CD4-positive, alpha-beta memory T cell (primary cell): ENCODE data around the gene MTCL3.
A peak's percentile ranks its signal among the peaks of the same experiment; 100 is the strongest.
"Not testable (repeated sequence)": the region's sequence is repeated elsewhere in the genome, so short reads cannot be mapped to it uniquely, and the experiment has no call there.

Experiments
- CTCF ChIA-PET: fragments of 350-600 bp; sonication (Branson Sonifier 250); formaldehyde crosslinking; loops from one replicate; lab custom pipeline; 2021; ENCODE audit warnings: inconsistent platforms; ENCODE audit not compliant: partially characterized antibody; lab: Charles Lee
- POLR2A ChIA-PET: fragments of 350-600 bp; sonication (Branson Sonifier 250); formaldehyde crosslinking; loops from one replicate; lab custom pipeline; 2021; ENCODE audit not compliant: partially characterized antibody; lab: Charles Lee
- DNase-seq, 5 donors: peaks; one replicate each; pipeline versions ENCODE4 v3.0.0 to v3.0.0-alpha.2; 2020 to 2022; ENCODE audit warnings: mixed read lengths in 1 of 5
- H3K27ac ChIP-seq: one replicate; pipeline ENCODE4 v1.7.0; 2013; ENCODE audit warnings: low read depth, low read length
- H3K27me3 ChIP-seq: 2 replicates; pipeline ENCODE4 v1.7.0; 2013; ENCODE audit warnings: mild to moderate bottlenecking, low read length, moderate library complexity; ENCODE audit not compliant: insufficient read depth
- H3K36me3 ChIP-seq: 2 replicates; pipeline ENCODE4 v1.7.0; 2013; ENCODE audit warnings: mild to moderate bottlenecking, low read length, moderate library complexity; ENCODE audit not compliant: insufficient read depth
- H3K4me1 ChIP-seq: 2 replicates; pipeline ENCODE4 v1.7.0; 2013; ENCODE audit warnings: mild to moderate bottlenecking, low read length, moderate library complexity; ENCODE audit not compliant: insufficient read depth
- H3K4me3 ChIP-seq, 2 donors: one replicate each; pipeline ENCODE4 v1.7.0; 2013; ENCODE audit warnings: low read length in 2 of 2, mild to moderate bottlenecking in 1 of 2
- H3K9me3 ChIP-seq, 2 donors: one replicate each; pipeline ENCODE4 v1.7.0; 2013; ENCODE audit warnings: low read length in 2 of 2, control low read depth in 1 of 2; ENCODE audit not compliant: control insufficient read depth in 1 of 2
- H3K27ac Mint-ChIP-seq, 7 donors: one replicate each; pipeline ENCODE4 v1.8.0; 2020 to 2021; ENCODE audit warnings: mixed read lengths in 7 of 7, mild to moderate bottlenecking in 6 of 7, inconsistent platforms in 3 of 7, moderate library complexity in 3 of 7
- H3K27me3 Mint-ChIP-seq, 2 donors: one replicate each; pipeline ENCODE4 v1.8.0; 2020 to 2021; ENCODE audit warnings: mixed read lengths in 2 of 2
- H3K36me3 Mint-ChIP-seq, 2 donors: one replicate each; pipeline ENCODE4 v1.8.0; 2020 to 2021; ENCODE audit warnings: mixed read lengths in 2 of 2, inconsistent platforms in 1 of 2, mild to moderate bottlenecking in 1 of 2
- H3K4me1 Mint-ChIP-seq, 4 donors: one replicate each; pipeline ENCODE4 v1.8.0; 2020 to 2021; ENCODE audit warnings: mixed read lengths in 4 of 4, mild to moderate bottlenecking in 1 of 4
- H3K4me3 Mint-ChIP-seq, 8 donors: one replicate each; pipeline ENCODE4 v1.8.0; 2020 to 2021; ENCODE audit warnings: mixed read lengths in 8 of 8, mild to moderate bottlenecking in 7 of 8, moderate library complexity in 6 of 8, inconsistent platforms in 3 of 8
- H3K9me3 Mint-ChIP-seq, 8 donors: one replicate each; pipeline ENCODE4 v1.8.0; 2020 to 2021; ENCODE audit warnings: mixed read lengths in 8 of 8, mild to moderate bottlenecking in 5 of 8, inconsistent platforms in 3 of 8, moderate library complexity in 1 of 8
- intact Hi-C: fragments of 100-400 bp; cut with micrococcal nuclease; formaldehyde crosslinking; loops from one replicate; pipeline ENCODE4 v1.15.1; 2023

MTCL3 gene

DNA sequence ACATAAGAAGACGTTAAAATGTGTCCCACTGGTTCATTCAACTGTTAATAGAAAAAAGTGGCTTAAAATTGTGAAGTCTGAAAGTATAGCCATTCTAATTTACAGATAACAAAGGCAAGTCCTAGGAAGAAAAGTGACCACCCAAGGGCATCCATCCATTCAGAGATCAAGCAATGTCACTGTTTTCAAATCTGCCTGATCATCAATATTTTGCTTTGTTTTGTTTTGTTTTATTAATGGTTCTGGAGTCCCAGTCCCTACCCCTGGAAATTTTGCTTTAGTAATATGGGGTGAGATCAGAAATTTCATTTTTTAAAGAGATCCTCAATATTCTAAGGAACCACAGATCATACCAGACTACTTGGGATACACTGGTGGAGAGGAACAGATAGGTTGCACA is 77.3 kb downstream of the MTCL3 start:
- no peaks in the 10 kb centered on the region for H3K27me3 Mint-ChIP-seq

DNA sequence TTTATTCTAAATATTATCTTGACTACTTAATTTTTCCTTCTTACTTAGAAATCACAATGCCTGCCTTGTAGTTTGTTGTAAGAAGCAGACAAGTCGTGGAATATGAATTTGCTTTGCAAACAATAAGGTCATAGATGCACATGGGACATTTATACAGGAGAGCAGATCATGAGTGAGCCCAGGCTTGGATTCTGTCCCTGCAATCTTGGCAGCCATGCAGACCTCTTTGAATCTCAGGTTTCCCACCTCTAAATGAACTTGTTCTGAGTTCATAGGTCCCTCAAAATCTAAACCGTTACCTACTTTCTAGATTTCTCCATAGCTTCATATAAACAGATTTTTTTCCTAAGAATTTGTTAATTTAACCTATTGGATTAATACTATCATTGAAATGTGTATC is 79.4 kb downstream of the MTCL3 start:
- Mint-ChIP-seq H3K27me3 (peaks cover 2 to 4% of the 10 kb centered on the region in 2 donors), H3K27ac (no peak overlapping the region), H3K4me3 (no peak overlapping the region), H3K4me1 (no peaks in the 10 kb centered on the region), H3K36me3 (peaks cover 0 to 7% of the 10 kb centered on the region in 2 donors), H3K9me3 (no peaks in the 10 kb centered on the region)
- H3K36me3 ChIP-seq, result no peaks in the 10 kb centered on the region
- H3K27me3 ChIP-seq, result no peaks in the 10 kb centered on the region
- DNase-seq, result no peak
- H3K4me3 ChIP-seq, result no peak overlapping the region
- intact Hi-C loops, result no loop called here
- H3K27ac ChIP-seq, result no peak overlapping the region
- no peaks in the 10 kb centered on the region for H3K9me3 ChIP-seq
- POLR2A ChIA-PET, result no interaction called here
- CTCF ChIA-PET, result interaction anchor here (1.4 kb wide), 1 partner anchor 8 kb away, joined by 3 read pairs; no protein-coding TSS in a partner anchor
- no peaks in the 10 kb centered on the region for H3K4me1 ChIP-seq

More for the DNA sequence above, 77.3 kb downstream of the MTCL3 start:
- DNase-seq, result no peak
- no peaks in the 10 kb centered on the region for H3K4me1 ChIP-seq
- no peaks in the 10 kb centered on the region for H3K36me3 ChIP-seq
- CTCF ChIA-PET, result no interaction called here
- H3K27me3 ChIP-seq, result no peaks in the 10 kb centered on the region
- Mint-ChIP-seq H3K27ac (no peak overlapping the region), H3K4me1 (peaks cover 0 to 3% (median 0%) of the 10 kb centered on the region in 4 donors), H3K4me3 (no peak overlapping the region), H3K36me3 (peaks cover 4 to 14% of the 10 kb centered on the region in 2 donors), H3K9me3 (no peaks in the 10 kb centered on the region)
- H3K27ac ChIP-seq, result no peak overlapping the region
- POLR2A ChIA-PET, result no interaction called here
- no peaks in the 10 kb centered on the region for H3K9me3 ChIP-seq
- intact Hi-C loops, result no loop called here
- H3K4me3 ChIP-seq, result no peak overlapping the region

DNA sequence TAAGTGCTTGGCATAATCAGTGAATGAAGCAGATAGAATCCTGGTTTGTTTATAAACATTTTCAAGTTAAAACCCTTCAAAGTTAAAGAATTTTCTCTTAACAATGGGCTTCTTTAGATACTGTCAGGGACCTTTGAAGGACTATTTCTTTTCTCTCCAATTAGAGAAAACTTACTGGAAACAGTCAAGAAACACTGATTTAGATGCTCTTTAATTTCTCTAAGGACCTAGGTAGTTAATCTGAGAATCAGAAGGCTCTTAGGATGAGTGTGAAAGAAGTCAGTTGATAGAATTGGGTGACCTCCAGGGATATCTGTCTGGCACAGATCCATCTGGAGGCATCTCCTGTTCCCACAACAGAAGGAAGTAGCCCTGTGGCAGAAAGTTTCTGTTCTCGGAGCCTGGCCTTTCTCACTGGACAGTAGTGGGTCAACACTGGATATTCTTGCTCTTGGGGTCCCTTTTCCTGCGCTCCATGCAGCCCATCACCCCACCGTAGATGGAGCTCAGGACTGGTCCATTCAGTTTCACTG is 82.5 kb downstream of the MTCL3 start:
- peaks cover 2 to 4% of the 10 kb centered on the region in 2 donors for H3K27me3 Mint-ChIP-seq
- H3K27ac ChIP-seq, result no peak overlapping the region
- no peaks in the 10 kb centered on the region for H3K9me3 Mint-ChIP-seq
- H3K4me3 Mint-ChIP-seq, result no peak overlapping the region
- no peaks in the 10 kb centered on the region for H3K4me1 ChIP-seq
- ChIA-PET POLR2A (no interaction called here), CTCF (no interaction called here)
- no peaks in the 10 kb centered on the region for H3K9me3 ChIP-seq
- no peak overlapping the region for H3K4me3 ChIP-seq
- H3K36me3 Mint-ChIP-seq, result no peaks in the 10 kb centered on the region
- no peaks in the 10 kb centered on the region for H3K36me3 ChIP-seq
- no peaks in the 10 kb centered on the region for H3K27me3 ChIP-seq
- intact Hi-C loops, result no loop called here
- no peaks in the 10 kb centered on the region for H3K4me1 Mint-ChIP-seq
- H3K27ac Mint-ChIP-seq, result no peak overlapping the region
- DNase-seq, result no peak

DNA sequence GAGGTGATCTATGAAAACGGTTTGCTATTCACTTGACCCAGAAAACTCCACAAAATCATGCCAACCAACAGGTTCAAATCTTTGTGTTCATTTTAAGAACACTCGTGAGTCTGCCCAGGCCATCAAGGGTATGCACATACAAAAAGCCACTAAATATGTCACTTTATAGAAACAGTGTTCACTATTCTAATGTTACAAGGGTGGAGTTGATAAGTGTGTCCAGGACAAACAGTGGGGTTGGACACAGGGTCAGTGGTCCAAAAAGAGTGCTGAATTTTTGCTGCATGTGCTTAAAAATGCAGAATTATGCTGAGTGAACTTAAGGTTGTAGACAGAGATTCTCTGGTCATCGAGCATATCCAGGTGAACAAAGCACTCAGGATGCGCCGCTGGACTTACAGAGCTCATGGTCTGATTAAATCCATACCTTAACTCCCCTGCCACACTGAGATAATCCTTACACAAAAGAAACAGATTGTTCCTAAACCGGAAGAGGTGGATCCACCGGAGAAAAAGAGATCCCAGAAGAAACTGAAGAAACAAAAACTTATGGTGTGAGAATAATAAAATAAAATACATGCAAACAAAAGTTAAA is 83.4 kb downstream of the MTCL3 start:
- no peaks in the 10 kb centered on the region for H3K4me1 ChIP-seq
- Mint-ChIP-seq H3K27ac (peak overlapping the region in 1 of 7 donors; percentile 43), H3K27me3 (peaks cover 2 to 4% of the 10 kb centered on the region in 2 donors), H3K36me3 (no peaks in the 10 kb centered on the region), H3K9me3 (no peaks in the 10 kb centered on the region), H3K4me1 (no peaks in the 10 kb centered on the region), H3K4me3 (no peak overlapping the region)
- DNase-seq, result no peak
- no peak overlapping the region for H3K4me3 ChIP-seq
- intact Hi-C loops, result no loop called here
- H3K9me3 ChIP-seq, result no peaks in the 10 kb centered on the region
- no peak overlapping the region for H3K27ac ChIP-seq
- H3K27me3 ChIP-seq, result no peaks in the 10 kb centered on the region
- ChIA-PET POLR2A (no interaction called here), CTCF (no interaction called here)
- no peaks in the 10 kb centered on the region for H3K36me3 ChIP-seq

DNA sequence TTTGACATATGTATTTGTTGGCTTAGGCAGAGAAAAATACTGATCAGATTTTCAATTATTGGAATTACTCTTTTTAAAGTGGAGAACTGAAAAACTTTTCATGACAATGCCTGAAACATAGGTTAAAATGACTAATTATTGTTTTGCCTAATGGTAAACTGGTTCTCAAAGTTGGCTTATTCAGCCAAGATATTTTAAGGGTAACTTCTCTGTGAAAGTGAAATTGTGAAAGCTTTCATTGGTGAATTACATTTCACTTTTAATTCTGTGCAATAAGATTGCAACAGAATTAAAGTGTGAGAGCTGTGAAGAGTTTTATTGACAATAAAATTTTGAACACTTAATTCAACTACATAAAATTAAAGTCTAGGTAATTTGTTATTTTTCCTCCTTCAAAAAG is 84.5 kb downstream of the MTCL3 start:
- Mint-ChIP-seq H3K27ac (no peak overlapping the region), H3K27me3 (peaks cover 2 to 4% of the 10 kb centered on the region in 2 donors), H3K9me3 (peaks cover 0 to 7% (median 0%) of the 10 kb centered on the region in 8 donors), H3K4me3 (no peak overlapping the region), H3K4me1 (no peaks in the 10 kb centered on the region), H3K36me3 (no peaks in the 10 kb centered on the region)
- no peaks in the 10 kb centered on the region for H3K27me3 ChIP-seq
- DNase-seq, result no peak
- H3K36me3 ChIP-seq, result no peaks in the 10 kb centered on the region
- ChIA-PET POLR2A (no interaction called here), CTCF (no interaction called here)
- H3K9me3 ChIP-seq, result no peaks in the 10 kb centered on the region
- H3K4me3 ChIP-seq, result no peak overlapping the region
- no peaks in the 10 kb centered on the region for H3K4me1 ChIP-seq
- intact Hi-C loops, result no loop called here
- H3K27ac ChIP-seq, result no peak overlapping the region

DNA sequence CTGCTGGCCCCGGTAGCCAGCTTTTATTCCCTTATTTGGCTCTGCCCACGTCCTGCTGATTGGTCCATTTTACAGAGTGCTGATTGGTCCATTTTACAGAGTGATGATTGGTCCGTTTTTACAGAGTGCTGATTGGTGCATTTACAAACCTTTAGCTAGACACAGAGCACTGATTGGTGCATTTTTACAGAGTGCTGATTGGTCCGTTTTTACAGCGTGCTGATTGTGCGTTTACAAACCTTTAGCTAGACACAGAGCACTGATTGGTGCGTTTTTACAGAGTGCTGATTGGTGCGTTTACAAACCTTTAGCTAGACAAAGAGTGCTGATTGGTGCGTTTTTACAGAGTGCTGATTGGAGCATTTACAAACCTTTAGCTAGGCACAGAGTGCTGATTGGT is 90.6 kb downstream of the MTCL3 start:
- H3K27ac ChIP-seq, H3K27ac Mint-ChIP-seq, H3K36me3 ChIP-seq, H3K9me3 ChIP-seq, H3K4me1 Mint-ChIP-seq, H3K4me1 ChIP-seq, H3K27me3 ChIP-seq, H3K4me3 ChIP-seq, H3K4me3 Mint-ChIP-seq, POLR2A ChIA-PET, DNase-seq, H3K27me3 Mint-ChIP-seq, H3K36me3 Mint-ChIP-seq, intact Hi-C loops: not testable (repeated sequence)
- H3K9me3 Mint-ChIP-seq, result peaks cover 0 to 18% (median 1%) of the 10 kb centered on the region in 8 donors
- CTCF ChIA-PET, result interaction anchor here (1.8 kb wide), 1 partner anchor 8 kb away, joined by 4 read pairs; no protein-coding TSS in a partner anchor

DNA sequence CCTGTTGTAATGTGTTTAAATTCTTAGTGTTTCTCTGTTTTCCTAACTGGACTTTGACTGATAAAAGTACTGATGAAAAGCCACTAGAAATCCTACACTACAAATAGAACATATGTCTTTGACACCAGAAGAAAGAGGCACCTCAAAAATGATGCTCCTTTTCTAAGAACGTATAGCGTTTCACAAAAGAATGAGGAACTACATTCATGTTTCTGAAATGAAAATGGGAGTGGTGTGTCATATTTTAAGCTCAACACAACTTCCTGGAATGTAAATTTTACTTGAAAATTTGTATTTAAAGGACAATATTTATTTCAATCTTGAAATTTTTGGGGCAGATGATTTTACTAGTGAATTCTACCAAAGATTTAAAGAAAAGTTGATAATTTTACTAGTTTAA is 95.2 kb downstream of the MTCL3 start:
- no peaks in the 10 kb centered on the region for H3K27me3 ChIP-seq
- no peaks in the 10 kb centered on the region for H3K36me3 ChIP-seq
- Mint-ChIP-seq H3K27me3 (peaks cover 0 to 2% of the 10 kb centered on the region in 2 donors), H3K4me3 (no peak overlapping the region), H3K36me3 (no peaks in the 10 kb centered on the region), H3K4me1 (peaks cover 5 to 7% (median 6%) of the 10 kb centered on the region in 4 donors), H3K9me3 (peaks cover 0 to 9% (median 1%) of the 10 kb centered on the region in 8 donors), H3K27ac (no peak overlapping the region)
- no peaks in the 10 kb centered on the region for H3K9me3 ChIP-seq
- H3K27ac ChIP-seq, result no peak overlapping the region
- no peak for DNase-seq
- ChIA-PET POLR2A (no interaction called here), CTCF (interaction anchor here (0.8 kb wide), 1 partner anchor 93 kb away, joined by 3 read pairs; no protein-coding TSS in a partner anchor)
- no peak overlapping the region for H3K4me3 ChIP-seq
- intact Hi-C loops, result no loop called here
- H3K4me1 ChIP-seq, result no peaks in the 10 kb centered on the region
